Aorta (tissue), 5 donors: ENCODE measurements around the gene BDP1. TPM values are rescaled to one million over a fixed set of nuclear protein-coding genes. Genes with fewer than 3 reads are reported as not detected.

Source experiments
- ATAC-seq: fragments of 200-7000 bp; cut with Tn5 transposase; one replicate; pipeline ENCODE4 v1.9.1; 2022; ENCODE audit warnings: moderate library complexity; ENCODE audit not compliant: low FRiP score
- DNase-seq, 2 donors: peaks; one replicate each; pipeline ENCODE4 v3.0.0-alpha.2; 2020
- H3K27ac ChIP-seq, 2 donors: one replicate each; pipeline ENCODE4 v1.5.1; 2013; ENCODE audit warnings: low read length in 2 of 2, mild to moderate bottlenecking in 2 of 2, moderate library complexity in 2 of 2, control low read depth in 1 of 2, inconsistent platforms in 1 of 2, low read depth in 1 of 2
- H3K27me3 ChIP-seq, 2 donors: one replicate each; pipeline ENCODE4 v1.6.1; 2013; ENCODE audit warnings: control low read depth in 1 of 2, low read length in 1 of 2, mild to moderate bottlenecking in 1 of 2, moderate library complexity in 1 of 2; ENCODE audit not compliant: insufficient read depth in 2 of 2, control insufficient read depth in 1 of 2
- H3K36me3 ChIP-seq, 2 donors: one replicate each; pipeline ENCODE4 v1.6.1; 2013; ENCODE audit warnings: control low read depth in 1 of 2, low read length in 1 of 2, mild to moderate bottlenecking in 1 of 2; ENCODE audit not compliant: insufficient read depth in 2 of 2, control insufficient read depth in 1 of 2
- H3K4me1 ChIP-seq, 2 donors: one replicate each; pipeline ENCODE4 v1.6.1; 2013; ENCODE audit warnings: low read length in 2 of 2, control low read depth in 1 of 2, mild to moderate bottlenecking in 1 of 2, moderate library complexity in 1 of 2; ENCODE audit not compliant: insufficient read depth in 2 of 2, control insufficient read depth in 1 of 2
- H3K4me3 ChIP-seq, 2 donors: one replicate each; pipeline ENCODE4 v1.5.1; 2013; ENCODE audit warnings: low read length in 2 of 2, control low read depth in 1 of 2, mild to moderate bottlenecking in 1 of 2
- H3K9me3 ChIP-seq: one replicate; pipeline ENCODE4 v1.6.1; 2013; ENCODE audit warnings: mild to moderate bottlenecking, low read length; ENCODE audit not compliant: control insufficient read depth
- WGBS, 2 donors: extraction: QIAGEN DNeasy Blood & Tissue Kit; methylation state at CpG; one replicate each; pipeline ENCODE4 v1.1.7; 2013; 5-methylcytosine and 5-hydroxymethylcytosine counted together
- intact Hi-C, 2 donors: fragments of 100-400 bp; cut with DNase I; formaldehyde crosslinking; loops; one replicate each; pipeline versions ENCODE4 v1.14.2 to v1.15.0; 2022
- polyA plus RNA-seq, 2 donors: library from polyadenylated mRNA; stranded (reverse); fragments of 200-250 nt; gene quantifications; one replicate each; pipeline ENCODE4 v1.2.3, GENCODE V29; 2013
- total RNA-seq, 2 donors: library from RNA; stranded (reverse); fragmentation: NEBNext Ultra II Directional; extraction: Animal tissue kit (Norgen Biotek cat#: 25700); gene quantifications; one replicate each; pipeline ENCODE4 v1.2.1, GENCODE V29; 2021
- donor health status: healthy with polysubstance abuse.
- donor health status: Bipolar disorder and iron deficiency.
- donor health status: DM: no; HTN: no; CAD: no.
- donor health status: DM: no; HTN: no; CAD: no.
- donor health status: DM: yes; HTN: yes; CAD: no.

The BDP1 gene
- total and polyA plus RNA-seq, 4 donors = 7.0 to 32.2 (median 20.2) TPM

DNA sequence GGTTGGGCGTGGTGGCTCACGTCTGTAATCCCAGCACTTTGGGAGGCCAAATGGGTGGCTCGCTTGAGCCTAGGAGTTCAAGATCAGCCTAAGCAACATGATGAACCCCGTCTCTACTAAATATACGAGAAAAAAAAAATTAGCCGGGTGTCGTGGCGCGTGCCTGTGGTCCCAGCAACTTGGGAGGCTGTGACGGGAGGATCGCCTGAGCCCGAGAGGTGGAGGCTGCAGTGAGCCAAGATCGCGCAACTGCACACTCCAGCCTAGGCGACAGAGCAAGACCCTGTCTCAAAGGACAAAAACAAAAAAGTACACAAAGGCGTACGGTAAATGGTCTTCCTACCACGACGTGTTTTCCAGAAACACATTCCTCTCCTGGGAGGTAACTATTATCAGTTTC lies 538 bp upstream of the BDP1 start:
- H3K4me1 ChIP-seq = no peaks in the 10 kb centered on the region
- H3K36me3 ChIP-seq = no peaks in the 10 kb centered on the region
- peak overlapping the region; percentile 55 to 95 for H3K4me3 ChIP-seq
- H3K27me3 ChIP-seq = no peaks in the 10 kb centered on the region
- 64 to 65% methylated on average over 19 of the region's 19 CpGs for WGBS, 2 donors
- no peaks in the 10 kb centered on the region for H3K9me3 ChIP-seq
- no peak for DNase-seq
- no peak for ATAC-seq
- intact Hi-C loops = no loop called here
- H3K27ac ChIP-seq = peak overlapping the region in 1 of 2 donors; percentile 52

GRCh38 chr5:71456362-71456743 lies 902 bp downstream of the BDP1 start:
- DNase-seq (no peak), ATAC-seq (no peak)
- Histone ChIP-seq H3K4me3 (peak overlapping the region; percentile 46 to 95), H3K27ac (no peak overlapping the region), H3K27me3 (no peaks in the 10 kb centered on the region), H3K4me1 (no peaks in the 10 kb centered on the region), H3K36me3 (peaks cover 0 to 2% of the 10 kb centered on the region in 2 donors), H3K9me3 (no peaks in the 10 kb centered on the region)
- intact Hi-C loops = no loop called here
- WGBS, 2 donors = 3 to 4% methylated on average over 4 of the region's 4 CpGs

DNA sequence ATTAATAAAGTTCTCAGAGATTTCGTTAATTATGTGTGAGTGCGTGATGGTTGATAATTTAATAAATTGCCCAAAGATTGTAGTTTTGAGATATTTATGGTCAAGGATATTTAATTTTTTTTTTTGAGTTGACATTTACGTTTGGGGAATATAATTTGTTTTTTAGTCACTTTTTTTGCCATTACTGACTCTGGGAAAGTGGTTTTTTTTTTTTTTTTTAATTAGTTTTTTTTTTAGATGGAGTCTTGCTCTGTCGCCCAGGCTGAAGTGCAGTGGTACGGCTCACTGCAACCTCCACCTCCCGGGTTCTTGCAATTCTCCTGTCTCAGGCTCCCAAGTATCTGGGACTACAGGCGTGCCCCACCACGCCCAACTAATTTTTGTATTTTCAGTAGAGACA lies 1.7 kb downstream of the BDP1 start:
- ATAC-seq (no peak), DNase-seq (no peak)
- Histone ChIP-seq H3K4me1 (no peaks in the 10 kb centered on the region), H3K4me3 (no peak overlapping the region), H3K27me3 (no peaks in the 10 kb centered on the region), H3K36me3 (peaks cover 0 to 3% of the 10 kb centered on the region in 2 donors), H3K9me3 (no peaks in the 10 kb centered on the region), H3K27ac (no peak overlapping the region)
- intact Hi-C loops = no loop called here
- WGBS, 2 donors = 89 to 92% methylated on average over 8 of the region's 8 CpGs

DNA sequence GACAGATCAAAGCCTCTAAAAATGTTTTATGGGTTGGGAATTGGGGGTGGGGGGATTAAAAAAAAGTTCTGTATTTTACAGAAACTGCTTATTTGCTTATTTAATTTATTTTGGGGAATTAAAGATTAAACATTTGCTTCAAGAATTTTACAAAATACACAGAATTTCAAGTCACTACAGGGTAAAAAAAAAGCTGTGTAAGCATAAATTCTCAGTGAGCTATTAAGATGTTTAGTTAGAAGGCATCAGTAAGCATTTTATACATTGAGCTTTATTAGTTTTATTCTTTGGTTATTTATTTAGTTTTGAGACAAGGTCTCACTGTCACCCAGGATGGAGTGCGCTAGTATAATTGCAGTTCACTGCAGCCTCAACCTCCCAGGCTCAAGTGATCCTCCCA lies 5.2 kb downstream of the BDP1 start:
- intact Hi-C loops = no loop called here
- ATAC-seq = no peak
- H3K36me3 ChIP-seq = peaks cover 2 to 8% of the 10 kb centered on the region in 2 donors
- WGBS, 2 donors = 100% methylated on average over 1 of the region's 1 CpG
- no peak overlapping the region for H3K27ac ChIP-seq
- H3K9me3 ChIP-seq = no peaks in the 10 kb centered on the region
- no peaks in the 10 kb centered on the region for H3K4me1 ChIP-seq
- no peaks in the 10 kb centered on the region for H3K27me3 ChIP-seq
- no peak for DNase-seq
- no peak overlapping the region for H3K4me3 ChIP-seq

GRCh38 chr5:71461360-71461759 lies 5.9 kb downstream of the BDP1 start:
- intact Hi-C loops = no loop called here
- Histone ChIP-seq H3K27me3 (no peaks in the 10 kb centered on the region), H3K36me3 (peaks cover 2 to 8% of the 10 kb centered on the region in 2 donors), H3K9me3 (no peaks in the 10 kb centered on the region), H3K27ac (no peak overlapping the region), H3K4me1 (no peaks in the 10 kb centered on the region), H3K4me3 (no peak overlapping the region)
- 91 to 94% methylated on average over 3 of the region's 3 CpGs for WGBS, 2 donors
- ATAC-seq (no peak), DNase-seq (no peak)

DNA sequence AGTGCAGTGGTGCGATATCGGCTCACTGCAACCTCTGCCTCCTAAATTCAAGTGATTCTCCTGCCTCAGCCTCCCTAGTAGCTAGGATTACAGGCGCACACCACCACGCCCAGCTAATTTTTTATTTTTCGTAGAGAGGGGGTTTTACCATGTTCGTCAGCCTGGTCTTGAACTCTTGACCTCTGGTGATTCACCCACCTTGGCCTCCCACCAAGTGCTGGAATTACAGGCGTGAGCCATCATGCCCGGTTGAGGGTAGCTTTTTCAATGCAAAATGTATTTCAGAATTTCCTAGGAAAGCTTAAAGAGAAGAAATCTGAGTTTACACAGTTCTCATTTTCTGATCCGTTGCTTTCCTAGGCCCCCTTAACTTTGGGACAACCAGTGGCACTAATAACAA lies 15.7 kb downstream of the BDP1 start:
- 81 to 85% methylated on average over 9 of the region's 9 CpGs for WGBS, 2 donors
- Histone ChIP-seq H3K4me1 (no peaks in the 10 kb centered on the region), H3K9me3 (no peaks in the 10 kb centered on the region), H3K27me3 (no peaks in the 10 kb centered on the region), H3K4me3 (no peak overlapping the region), H3K36me3 (peaks cover 0 to 1% of the 10 kb centered on the region in 2 donors), H3K27ac (no peak overlapping the region)
- no peak for ATAC-seq
- DNase-seq = no peak
- intact Hi-C loops = loop anchor here in 1 of 2 donors (10.0 kb wide), 1 partner anchor 284 kb away; no protein-coding TSS in a partner anchor

GRCh38 chr5:71475788-71476384 lies 20.4 kb downstream of the BDP1 start:
- Histone ChIP-seq H3K9me3 (no peaks in the 10 kb centered on the region), H3K36me3 (peaks cover 1 to 3% of the 10 kb centered on the region in 2 donors), H3K27me3 (no peaks in the 10 kb centered on the region), H3K4me1 (no peaks in the 10 kb centered on the region), H3K27ac (no peak overlapping the region), H3K4me3 (no peak overlapping the region)
- WGBS, 2 donors = 60 to 63% methylated on average over 3 of the region's 3 CpGs
- ATAC-seq (no peak), DNase-seq (no peak)
- intact Hi-C loops = loop anchor here in 1 of 2 donors (10.0 kb wide), 1 partner anchor 279 kb away; no protein-coding TSS in a partner anchor

- intact Hi-C loops = no loop called here
- Histone ChIP-seq H3K4me3 (no peak overlapping the region), H3K36me3 (peaks cover 0 to 3% of the 10 kb centered on the region in 2 donors), H3K4me1 (no peaks in the 10 kb centered on the region), H3K27me3 (no peaks in the 10 kb centered on the region), H3K27ac (no peak overlapping the region), H3K9me3 (no peaks in the 10 kb centered on the region)
- no peak for ATAC-seq
- DNase-seq = no peak
Measured at GRCh38 chr5:71481441-71481840, 26.0 kb downstream of the BDP1 start.

DNA sequence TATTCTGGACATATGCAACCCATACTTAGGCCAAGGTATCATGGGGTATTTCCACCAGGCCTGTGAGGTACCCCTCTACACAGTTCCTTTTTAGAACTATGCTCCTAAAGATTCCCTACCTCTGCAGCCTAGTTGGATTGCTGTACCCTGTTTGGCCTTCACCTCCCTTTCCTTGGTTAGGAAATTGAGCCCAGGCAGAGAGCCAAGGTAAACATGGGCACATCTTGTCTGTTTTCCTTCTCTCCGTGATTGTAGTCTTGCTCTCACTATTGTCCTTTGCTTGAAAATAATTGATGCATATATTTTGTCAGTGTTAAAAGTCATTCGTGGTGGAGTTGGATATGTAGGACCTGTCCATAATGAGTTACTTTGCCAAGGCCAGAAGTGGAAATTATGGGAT lies 26.7 kb downstream of the BDP1 start:
- DNase-seq (no peak), ATAC-seq (no peak)
- intact Hi-C loops = no loop called here

More for the DNA sequence above, 26.7 kb downstream of the BDP1 start:
- Histone ChIP-seq H3K27ac (no peak overlapping the region), H3K4me1 (no peaks in the 10 kb centered on the region), H3K36me3 (peaks cover 0 to 3% of the 10 kb centered on the region in 2 donors), H3K9me3 (no peaks in the 10 kb centered on the region), H3K4me3 (no peak overlapping the region), H3K27me3 (no peaks in the 10 kb centered on the region)
- 28 to 31% methylated on average over 2 of the region's 2 CpGs for WGBS, 2 donors
